MM.1S (cell line): ENCODE data around the gene MAMLD1.

Experiments used
- DNase-seq: peaks from one replicate; pipeline ENCODE4 v3.0.0-alpha.2; 2015
- H2AFZ ChIP-seq: fragments of 300-600 bp; sonication (generic); 2 replicates; pipeline ENCODE4 v1.6.0; 2016; ENCODE audit warnings: antibody characterized with exemption, low read length
- H3F3A ChIP-seq: fragments of 300-600 bp; sonication (generic); 2 replicates; pipeline ENCODE4 v1.6.1; 2016; ENCODE audit warnings: mild to moderate bottlenecking, antibody characterized with exemption, low read length, moderate library complexity, mixed read lengths; ENCODE audit not compliant: insufficient read depth
- H3K27ac ChIP-seq: fragments of 300-600 bp; sonication (generic); 2 replicates; pipeline ENCODE4 v1.5.1; 2016; ENCODE audit warnings: mild to moderate bottlenecking, low read length
- H3K27me3 ChIP-seq: fragments of 300-600 bp; sonication (generic); replicated peaks from 2 replicates; pipeline ENCODE4 v1.6.0; 2016; ENCODE audit warnings: low read length; ENCODE audit not compliant: insufficient read depth
- H3K36me3 ChIP-seq: fragments of 300-600 bp; sonication (generic); replicated peaks from 2 replicates; pipeline ENCODE4 v1.6.1; 2016; ENCODE audit warnings: mild to moderate bottlenecking, low read length, mixed read lengths; ENCODE audit not compliant: insufficient read depth
- H3K4me1 ChIP-seq: fragments of 300-600 bp; sonication (generic); 2 replicates; pipeline ENCODE4 v1.6.1; 2016; ENCODE audit warnings: low read length, mixed read lengths
- H3K4me2 ChIP-seq: fragments of 300-600 bp; sonication (generic); 2 replicates; pipeline ENCODE4 v1.6.0; 2016; ENCODE audit warnings: low read depth, low read length
- H3K4me3 ChIP-seq: fragments of 300-600 bp; sonication (generic); 2 replicates; pipeline ENCODE4 v1.5.1; 2016; ENCODE audit warnings: low read length, mixed read lengths
- H3K79me2 ChIP-seq: fragments of 300-600 bp; sonication (generic); 2 replicates; pipeline ENCODE4 v1.6.1; 2016; ENCODE audit warnings: mixed run types, low read length, mixed read lengths
- H3K9ac ChIP-seq: fragments of 300-600 bp; sonication (generic); 2 replicates; pipeline ENCODE4 v1.6.1; 2016; ENCODE audit warnings: low read length, mixed read lengths
- H3K9me2 ChIP-seq: fragments of 300-600 bp; sonication (generic); replicated peaks from 2 replicates; pipeline ENCODE4 v1.6.1; 2016; ENCODE audit warnings: mild to moderate bottlenecking, low read length, mixed read lengths; ENCODE audit not compliant: insufficient read depth
- H3K9me3 ChIP-seq: fragments of 300-600 bp; sonication (generic); replicated peaks from 2 replicates; pipeline ENCODE4 v1.6.1; 2016; ENCODE audit warnings: mild to moderate bottlenecking, low read length, mixed read lengths; ENCODE audit not compliant: insufficient read depth
- H4K20me1 ChIP-seq: fragments of 300-600 bp; sonication (generic); 2 replicates; pipeline ENCODE4 v1.6.1; 2016; ENCODE audit warnings: mild to moderate bottlenecking, low read length, moderate library complexity, mixed read lengths; ENCODE audit not compliant: insufficient read depth
- CTCF ChIP-seq: fragments of 300-600 bp; sonication (generic); IDR thresholded peaks from 2 replicates; pipeline ENCODE4 v1.5.1; 2016; ENCODE audit warnings: antibody characterized with exemption, low read length, mixed read lengths
- EZH2 ChIP-seq: fragments of 300-600 bp; sonication (generic); optimal IDR thresholded peaks from 2 replicates; pipeline ENCODE3; 2017; ENCODE audit warnings: low read depth, mild to moderate bottlenecking, antibody characterized with exemption, low read length, mixed read lengths
- EZH2phosphoT487 ChIP-seq: fragments of 300-600 bp; sonication (generic); IDR thresholded peaks from 2 replicates; pipeline ENCODE4 v1.6.1; 2018; ENCODE audit warnings: antibody characterized with exemption, low read length

The MAMLD1 gene

DNA sequence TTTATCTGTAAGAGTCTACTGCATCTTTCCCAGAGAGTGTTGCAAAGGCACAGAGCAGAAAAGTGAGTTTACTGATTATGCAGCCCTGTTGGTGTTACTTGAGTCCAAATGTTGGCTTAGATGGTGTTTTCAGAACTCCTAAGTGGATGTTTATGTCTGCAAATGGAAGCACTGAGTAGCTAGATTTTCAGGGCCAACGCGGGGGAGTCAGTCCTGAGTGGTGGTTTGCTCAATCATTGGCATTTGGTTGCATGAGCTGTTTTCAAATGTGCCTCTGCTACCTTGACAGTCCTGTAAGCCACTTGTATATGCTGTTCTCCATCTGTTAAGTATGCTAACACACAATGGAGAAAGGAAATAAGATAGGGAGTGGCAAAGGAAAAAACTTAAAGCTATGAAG is 45.4 kb downstream of the MAMLD1 start:
- Histone ChIP-seq H3K36me3 (no peaks in the 10 kb centered on the region), H3K9me2 (no peaks in the 10 kb centered on the region), H3K4me2 (no peak overlapping the region), H3K9ac (no peak overlapping the region), H3K27me3 (no peaks in the 10 kb centered on the region), H2AFZ (no peak overlapping the region), H3K4me3 (no peak overlapping the region), H3F3A (no peaks in the 10 kb centered on the region), H3K4me1 (no peaks in the 10 kb centered on the region), H4K20me1 (no peaks in the 10 kb centered on the region), H3K79me2 (no peaks in the 10 kb centered on the region), H3K9me3 (no peaks in the 10 kb centered on the region), H3K27ac (no peak overlapping the region)
- no peak for DNase-seq
- TF ChIP-seq EZH2phosphoT487 (no peak), CTCF (no peak), EZH2 (no peak)

GRCh38 chrX:150409486-150409885 is 46.4 kb downstream of the MAMLD1 start:
- Histone ChIP-seq H2AFZ (no peak overlapping the region), H3K79me2 (no peaks in the 10 kb centered on the region), H4K20me1 (no peaks in the 10 kb centered on the region), H3F3A (no peaks in the 10 kb centered on the region), H3K4me2 (no peak overlapping the region), H3K27me3 (no peaks in the 10 kb centered on the region), H3K9me3 (no peaks in the 10 kb centered on the region), H3K4me3 (no peak overlapping the region), H3K4me1 (no peaks in the 10 kb centered on the region), H3K9ac (no peak overlapping the region), H3K9me2 (no peaks in the 10 kb centered on the region), H3K27ac (no peak overlapping the region), H3K36me3 (no peaks in the 10 kb centered on the region)
- TF ChIP-seq EZH2phosphoT487 (no peak), EZH2 (no peak), CTCF (no peak)
- DNase-seq: no peak

- Histone ChIP-seq H3K9me3 (no peaks in the 10 kb centered on the region), H3K9me2 (no peaks in the 10 kb centered on the region), H3K4me1 (no peaks in the 10 kb centered on the region), H3F3A (no peaks in the 10 kb centered on the region), H3K36me3 (no peaks in the 10 kb centered on the region), H3K9ac (no peak overlapping the region), H3K27me3 (no peaks in the 10 kb centered on the region), H3K27ac (no peak overlapping the region), H3K4me3 (no peak overlapping the region), H3K79me2 (no peaks in the 10 kb centered on the region), H2AFZ (no peak overlapping the region), H3K4me2 (no peak overlapping the region), H4K20me1 (no peaks in the 10 kb centered on the region)
- TF ChIP-seq CTCF: no peak
- no peak for TF ChIP-seq EZH2
- TF ChIP-seq EZH2phosphoT487: no peak
- no peak for DNase-seq
These were observed 46.8 kb downstream of the MAMLD1 start for GRCh38 chrX:150409964-150410363.
